COR-L47 (cell line): ENCODE data around the gene ARHGEF35.
"Not testable (repeated sequence)": the region's sequence is repeated elsewhere in the genome, so short reads cannot be mapped to it uniquely, and the experiment has no call there.

ENCODE experiments used
- DNase-seq: peaks from one replicate; lab custom pipeline; 2025; lab: John Stamatoyannopoulos, UW

The ARHGEF35 gene

DNA sequence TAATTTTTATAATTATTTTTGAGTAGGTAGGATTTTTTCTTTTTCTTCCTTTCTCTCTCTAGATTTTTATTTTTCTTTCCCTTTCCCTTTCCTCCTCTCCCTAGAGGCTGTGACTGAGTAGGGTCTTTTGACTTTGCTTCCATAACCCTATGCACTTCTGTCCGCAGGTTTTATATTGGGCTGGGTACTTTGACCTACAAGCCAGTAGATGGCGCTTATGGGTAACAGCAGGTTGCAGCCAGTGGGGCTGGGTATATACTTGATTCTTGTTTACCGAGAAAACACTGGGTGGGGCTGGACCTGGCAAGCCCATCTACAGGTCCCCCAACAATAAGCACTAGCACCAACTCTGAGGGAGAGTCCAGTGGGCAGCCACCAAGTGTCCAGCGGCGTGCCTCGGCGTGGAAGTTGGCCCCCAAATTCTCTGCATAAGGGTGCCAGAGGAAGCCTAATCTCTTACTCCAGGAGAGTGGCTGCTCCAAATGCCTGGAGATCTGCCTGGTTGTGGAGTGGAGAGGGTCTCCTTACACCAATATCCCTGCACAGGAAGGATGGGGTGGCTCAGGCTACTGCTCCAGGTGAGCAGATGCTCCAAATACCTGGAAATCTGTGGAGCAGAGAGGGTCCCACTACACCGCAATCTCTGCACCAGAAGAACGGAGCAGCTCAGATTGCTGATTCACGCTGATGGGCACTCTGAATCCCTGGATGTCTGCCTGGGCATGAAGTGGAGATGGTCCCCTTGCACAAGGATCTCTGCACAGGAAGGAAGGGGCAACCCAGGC is 17.1 kb downstream of the ARHGEF35 start:
- DNase-seq: peak; percentile 0

DNA sequence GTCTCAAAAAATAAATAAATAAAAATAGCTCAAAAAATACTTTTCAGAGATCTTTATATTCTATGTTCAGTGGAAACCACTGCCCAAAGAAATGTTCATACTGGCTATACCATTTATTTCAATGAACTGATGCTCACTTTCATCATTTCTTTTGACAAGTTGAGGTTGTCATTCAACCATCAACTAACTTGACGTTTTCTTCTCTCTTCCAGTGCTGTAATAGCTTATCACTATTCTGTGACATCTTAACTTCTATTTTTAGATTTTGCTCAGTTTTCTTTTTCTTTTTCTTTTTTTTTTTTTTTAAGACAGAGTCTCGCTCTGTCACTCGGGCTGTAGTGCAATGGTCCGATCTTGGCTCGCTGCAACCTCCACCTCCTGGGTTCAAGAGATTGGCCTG is 21.0 kb downstream of the ARHGEF35 start:
- no peak for DNase-seq

DNA sequence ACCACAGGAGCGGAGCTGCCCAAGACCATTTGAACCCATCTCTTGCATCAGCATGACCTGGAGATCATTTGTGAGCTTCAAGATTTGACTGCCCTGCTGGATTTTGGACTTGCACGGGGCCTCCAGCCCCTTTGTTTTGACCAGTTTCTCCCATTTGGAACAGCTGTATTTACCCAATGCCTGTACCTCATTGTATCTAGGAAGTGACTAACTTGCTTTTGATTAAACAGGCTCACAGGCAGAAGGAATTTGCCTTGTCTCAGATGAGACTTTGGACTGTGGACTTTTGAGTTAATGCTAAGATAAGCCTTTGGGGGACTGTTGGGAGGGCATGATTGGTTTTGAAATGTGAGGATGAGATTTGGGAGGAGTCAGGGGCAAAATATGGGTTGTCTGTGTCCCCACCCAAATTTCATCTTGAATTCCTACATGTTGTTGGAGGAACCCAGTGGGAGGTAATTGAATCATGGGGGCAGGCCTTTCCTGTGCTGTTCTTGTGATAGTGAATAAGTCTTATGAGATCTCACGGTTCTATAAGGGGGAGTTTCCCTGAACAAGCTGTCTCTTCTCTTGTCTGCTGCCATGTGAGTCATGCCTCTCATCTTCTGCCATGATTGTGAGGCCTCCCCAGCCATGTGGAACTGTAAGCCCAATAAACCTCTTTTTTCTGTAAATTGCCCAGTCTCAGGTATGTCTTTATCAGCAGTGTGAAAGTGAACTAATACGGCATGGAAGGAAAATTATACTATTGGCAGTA is 23.9 kb downstream of the ARHGEF35 start:
- not testable (repeated sequence) for DNase-seq

DNA sequence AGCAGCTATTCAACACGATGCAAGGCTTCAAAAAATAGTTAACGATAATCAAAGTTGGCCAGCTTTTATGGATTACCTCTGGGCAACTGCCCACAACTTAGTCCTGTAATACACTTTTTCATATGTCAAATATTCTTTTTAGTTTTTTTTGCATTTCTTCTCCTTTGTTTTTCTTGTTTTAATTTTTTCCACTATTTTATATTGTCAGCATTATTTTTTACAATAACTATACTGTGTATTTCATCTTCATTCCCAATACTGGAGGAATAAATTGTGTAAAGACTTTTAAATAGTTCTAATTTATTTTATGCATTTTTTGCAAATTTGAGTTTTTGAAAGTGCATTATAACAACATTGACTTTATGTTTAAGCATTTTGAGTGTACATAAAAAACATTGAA is 30.8 kb downstream of the ARHGEF35 start:
- no peak for DNase-seq

DNA sequence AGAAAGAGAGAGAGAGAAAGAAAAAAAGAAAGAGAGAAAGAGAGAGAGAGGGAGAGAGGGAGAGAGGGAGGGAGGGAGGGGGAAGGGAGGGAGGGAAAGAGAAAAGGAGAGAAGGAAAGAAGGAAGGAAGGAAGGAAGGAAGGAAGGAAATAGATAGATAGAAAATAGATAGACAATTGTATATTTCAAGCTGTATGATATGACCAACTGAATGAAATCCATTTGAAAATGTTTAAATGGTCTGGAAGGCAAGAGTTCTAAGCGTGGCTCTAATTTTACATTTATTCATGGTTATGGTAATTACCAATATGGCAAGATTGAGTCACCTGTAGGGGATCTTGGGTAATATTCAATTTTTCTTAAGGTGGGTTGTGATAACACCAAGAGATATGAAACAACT is 36.8 kb downstream of the ARHGEF35 start:
- DNase-seq: no peak

DNA sequence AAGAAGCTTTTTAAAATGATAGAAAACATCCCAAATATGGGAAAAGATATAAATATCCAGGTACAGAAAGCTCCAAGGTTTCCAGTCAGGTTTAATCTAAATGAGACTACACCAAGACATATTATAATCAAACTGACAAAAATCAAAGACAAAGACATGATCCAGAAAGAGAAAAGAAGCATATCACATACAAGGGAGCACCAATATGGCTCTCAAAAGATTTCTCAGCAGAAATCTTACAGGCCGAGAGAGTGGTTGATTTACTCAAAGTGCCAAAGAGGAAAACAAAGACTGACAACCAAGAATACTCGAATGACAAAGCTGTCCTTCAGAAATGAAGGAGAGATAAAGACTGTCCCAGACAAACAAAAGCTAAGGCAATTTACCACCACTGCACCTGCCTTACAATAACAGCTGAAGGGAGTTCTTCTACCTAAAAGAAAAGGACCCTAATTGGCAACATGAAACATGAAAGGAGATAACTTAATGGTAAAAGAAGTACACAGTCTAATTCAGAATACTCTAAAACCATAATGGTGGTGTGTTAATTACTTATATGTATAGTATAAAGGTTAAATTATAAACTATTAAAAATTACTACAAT is 47.3 kb downstream of the ARHGEF35 start:
- DNase-seq: no peak

DNA sequence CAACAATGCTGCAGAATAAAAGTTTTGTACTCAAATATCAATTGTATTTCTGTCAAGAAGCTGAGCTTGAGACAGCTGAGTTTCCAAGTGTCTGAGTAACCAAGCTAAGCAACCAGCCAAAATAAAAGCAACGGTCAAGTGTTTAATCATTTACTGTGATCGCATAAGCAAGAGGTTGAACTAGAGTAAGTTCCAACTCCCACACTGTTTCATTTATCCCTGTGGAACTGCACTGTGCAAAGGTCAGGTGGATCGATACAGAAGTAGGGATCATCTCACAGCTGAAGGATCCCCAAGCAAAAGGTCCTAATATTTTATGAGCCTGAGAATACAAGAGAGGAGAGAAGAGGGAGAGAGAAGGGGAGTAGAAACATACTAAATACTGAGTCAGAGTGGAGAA is 51.2 kb downstream of the ARHGEF35 start:
- DNase-seq: no peak

DNA sequence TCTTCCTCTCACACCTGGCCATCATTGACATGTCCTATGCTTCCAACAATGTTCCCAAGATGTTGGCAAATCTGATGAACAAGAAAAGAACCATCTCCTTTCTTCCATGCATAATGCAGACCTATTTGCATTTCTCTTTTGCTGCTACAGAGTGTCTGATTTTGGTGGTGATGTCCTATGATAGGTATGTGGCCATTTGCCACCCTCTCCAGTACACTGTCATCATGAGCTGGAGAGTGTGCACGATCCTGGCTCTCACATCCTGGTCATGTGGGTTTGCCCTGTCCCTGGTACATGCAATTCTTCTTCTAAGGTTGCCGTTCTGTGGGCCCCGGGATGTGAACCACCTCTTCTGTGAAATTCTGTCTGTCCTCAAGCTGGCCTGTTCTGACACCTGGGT is 53.4 kb downstream of the ARHGEF35 start:
- no peak for DNase-seq

DNA sequence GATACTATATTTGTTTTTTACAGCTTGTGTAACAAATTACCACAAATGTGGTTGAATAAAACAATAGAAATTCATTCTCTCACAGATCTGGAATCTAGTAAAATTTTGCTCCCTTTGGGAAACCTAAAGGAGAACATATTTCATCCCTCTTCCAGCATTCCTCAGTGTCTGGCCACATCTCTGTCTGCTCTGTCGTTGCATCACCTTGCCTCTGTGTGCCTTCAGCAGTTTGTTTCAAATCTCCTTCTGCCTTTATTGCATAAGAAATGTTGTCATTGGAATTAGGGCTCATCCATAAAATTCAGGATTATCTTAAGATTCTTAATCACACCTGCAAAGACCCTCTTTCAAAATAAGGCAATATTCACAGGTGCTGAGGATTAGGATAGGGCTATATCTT is 58.1 kb downstream of the ARHGEF35 start:
- DNase-seq: no peak
